CMK (cell line): ENCODE data around the gene VLDLR.
"Not testable (repeated sequence)": the region's sequence is repeated elsewhere in the genome, so short reads cannot be mapped to it uniquely, and the experiment has no call there.

Source experiments
- DNase-seq: peaks from one replicate; pipeline ENCODE4 v3.0.0-alpha.2; 2010; ENCODE audit warnings: low read depth

VLDLR gene

DNA sequence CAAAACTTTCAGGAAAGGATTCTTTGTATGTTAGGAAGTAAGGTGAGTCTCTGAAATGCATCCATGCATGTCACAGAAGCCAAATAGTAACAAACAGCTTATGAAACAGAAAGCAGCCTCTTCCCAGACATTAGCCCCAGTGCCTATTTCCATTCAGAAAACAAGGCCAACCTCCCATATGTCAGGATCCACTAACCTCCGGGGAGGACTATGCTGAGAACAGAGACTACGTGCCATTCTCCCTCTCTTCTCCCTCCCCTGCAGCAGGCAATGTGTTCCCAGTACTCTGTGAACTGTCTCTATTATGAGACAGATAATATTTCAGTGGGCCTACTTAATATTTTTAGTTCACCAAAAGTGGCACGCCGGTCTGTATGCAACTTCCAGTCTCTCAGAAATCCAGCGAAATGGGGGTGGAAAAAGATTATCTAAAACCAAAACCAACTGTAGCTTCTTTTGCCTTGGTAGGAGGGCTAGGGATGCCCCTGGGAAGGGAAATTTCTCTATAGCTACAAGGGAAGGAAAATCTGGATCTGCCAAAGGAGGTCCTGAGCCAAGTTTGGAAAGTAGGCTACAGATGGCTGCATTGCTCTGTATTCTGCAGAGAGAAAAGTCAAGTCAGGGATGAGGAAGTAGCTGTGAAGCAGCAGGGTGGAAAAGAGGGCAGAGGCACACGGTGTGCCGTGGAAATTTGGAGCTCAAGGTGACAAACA, 42.0 kb downstream of the VLDLR start:
- DNase-seq = no peak

DNA sequence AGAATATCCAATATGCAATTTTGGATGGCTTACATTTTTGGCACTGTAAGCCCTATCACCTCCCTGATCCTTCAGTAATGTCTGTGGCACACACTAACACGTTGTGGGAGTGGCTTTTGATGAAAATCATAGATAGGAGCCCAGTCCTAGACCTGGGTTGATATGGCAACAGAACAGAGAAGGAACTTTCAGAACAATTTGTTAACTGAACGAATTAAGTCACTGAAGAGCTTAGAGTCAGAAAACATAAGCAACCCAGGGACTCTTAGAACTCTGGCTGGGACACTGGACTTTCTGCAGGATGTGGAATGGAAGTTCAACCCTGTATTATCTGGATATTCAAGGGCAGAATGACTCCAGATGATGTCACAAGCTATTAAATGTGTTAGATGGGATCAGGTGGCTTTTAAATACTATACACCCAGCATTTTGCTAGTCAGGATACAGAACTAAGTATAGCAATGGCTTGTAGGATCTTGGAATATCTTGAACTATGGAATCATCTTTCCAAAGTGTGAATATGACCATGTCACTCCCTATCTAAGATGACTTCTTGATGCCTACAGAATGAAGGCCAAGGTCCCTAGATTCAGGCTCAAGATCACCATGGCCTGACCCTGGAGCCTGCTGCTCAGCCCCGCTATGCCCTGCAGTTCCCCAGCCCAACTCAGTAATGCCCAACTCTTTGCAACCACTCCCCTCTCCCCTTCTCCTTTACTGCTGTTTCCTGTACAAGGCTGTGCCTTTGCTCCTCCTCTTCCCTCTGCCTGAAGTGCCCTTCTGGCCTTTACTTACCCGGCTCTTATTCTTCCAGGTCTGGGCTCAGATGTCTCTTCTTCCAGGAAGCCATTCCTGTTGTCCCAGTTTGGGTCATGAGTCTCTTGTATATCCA, 42.8 kb downstream of the VLDLR start:
- DNase-seq = no peak

GRCh38 chr9:2666569-2666968, 45.0 kb downstream of the VLDLR start:
- no peak for DNase-seq

DNA sequence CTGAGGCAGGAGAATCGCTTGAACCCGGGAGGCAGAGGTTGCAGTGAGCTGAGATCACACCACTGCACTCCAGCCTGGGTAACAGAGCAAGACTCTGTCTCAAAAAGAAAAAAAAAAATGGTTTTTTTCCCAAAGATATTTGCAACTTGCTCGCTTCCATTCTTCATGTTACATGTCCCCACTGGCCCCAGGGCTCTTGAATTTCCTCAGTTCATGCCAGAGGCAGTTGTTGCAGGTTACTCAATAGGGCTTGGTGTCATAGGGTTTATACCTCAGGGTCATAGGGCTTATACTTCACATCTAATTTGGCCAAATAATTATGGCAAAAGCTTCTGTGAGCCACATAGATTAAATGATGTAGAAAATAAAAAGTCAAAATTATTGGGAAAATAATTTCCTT, 51.6 kb downstream of the VLDLR start:
- no peak for DNase-seq

GRCh38 chr9:2674141-2674824, 52.7 kb downstream of the VLDLR start:
- no peak for DNase-seq

DNA sequence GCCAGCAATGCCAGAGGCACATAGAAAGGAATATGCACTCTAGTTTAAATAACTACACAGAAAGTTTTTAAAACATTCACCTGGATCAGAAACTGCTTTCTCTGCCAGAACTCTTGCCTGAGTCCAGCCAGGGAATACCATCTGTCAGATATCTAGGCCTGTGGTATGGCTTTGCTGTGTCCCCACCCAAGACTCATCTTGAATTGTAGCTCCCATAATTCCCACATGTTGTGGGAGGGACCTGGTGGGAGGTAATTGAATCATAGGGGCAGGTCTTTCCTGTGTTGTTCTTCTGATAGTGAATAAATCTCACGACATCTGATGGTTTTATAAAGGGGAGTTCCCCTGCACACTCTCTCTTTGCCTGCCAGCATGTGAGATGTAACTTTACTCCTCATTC, 54.2 kb downstream of the VLDLR start:
- no peak for DNase-seq

DNA sequence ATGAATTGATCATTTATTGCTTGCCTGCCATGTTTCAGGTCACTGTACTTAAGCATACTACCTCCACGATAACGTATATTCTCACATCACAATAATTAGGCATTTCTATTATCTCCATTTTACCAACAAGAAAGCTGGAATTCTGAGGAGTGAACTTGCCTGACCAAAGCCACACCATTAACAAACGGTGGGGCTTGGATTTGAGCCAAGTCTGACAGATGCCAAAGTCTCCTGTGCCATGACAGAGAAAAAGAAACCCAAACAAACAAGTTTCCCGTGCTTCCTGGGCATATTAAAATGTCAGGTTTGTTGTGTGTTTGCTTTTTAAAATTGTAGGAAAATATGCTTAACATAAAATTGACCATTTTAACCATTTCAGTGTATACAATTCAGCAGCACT, 54.9 kb downstream of the VLDLR start:
- DNase-seq = no peak

DNA sequence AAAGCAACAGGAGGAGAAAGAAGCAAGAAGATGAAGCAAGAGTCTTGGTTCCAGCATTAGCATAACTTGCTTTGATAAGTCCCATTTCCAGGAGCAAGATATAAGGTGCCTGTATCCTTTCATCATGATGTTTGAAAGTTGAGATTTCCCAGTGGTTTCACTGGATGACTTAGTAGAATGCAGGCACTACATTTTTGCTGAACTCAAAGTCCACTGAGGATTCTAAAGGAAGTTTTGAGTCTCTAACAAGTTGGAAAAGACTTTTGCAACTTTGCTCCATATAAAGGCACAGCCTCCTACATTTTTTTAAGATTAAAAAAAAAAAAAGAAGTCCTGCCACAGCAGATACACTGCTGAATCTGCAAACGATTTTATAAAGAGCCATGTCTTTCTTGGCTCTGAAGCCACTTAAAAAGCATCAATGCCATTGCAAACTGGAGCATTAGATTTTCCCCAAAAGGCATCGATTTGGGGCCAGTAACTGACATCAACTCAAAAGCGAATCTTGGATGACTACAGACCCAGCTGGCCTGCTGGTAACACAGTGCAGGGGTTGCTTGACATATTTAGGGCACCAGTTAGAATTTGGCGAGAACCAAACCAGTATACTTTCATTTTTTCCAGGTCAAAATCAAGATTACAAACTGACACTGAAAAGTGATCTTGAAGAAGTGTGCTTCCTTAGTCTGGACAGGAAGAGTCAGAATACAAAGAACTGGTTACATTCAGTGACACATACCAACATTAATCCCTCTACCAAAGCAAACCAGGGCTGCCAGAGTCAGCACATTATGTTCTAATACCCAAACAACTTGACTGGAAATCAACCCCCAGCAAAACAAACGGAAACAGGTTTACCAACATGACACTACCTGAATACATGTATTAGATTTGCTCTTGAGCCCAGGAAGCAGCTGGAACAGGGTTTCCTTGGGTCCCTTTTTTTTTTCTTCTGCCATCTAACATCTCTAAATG, 56.6 kb downstream of the VLDLR start:
- DNase-seq = no peak

- no peak for DNase-seq
Observed at GRCh38 chr9:2679011-2679410, 57.4 kb downstream of the VLDLR start.

- no peak for DNase-seq
Observed at GRCh38 chr9:2681981-2682380, 60.4 kb downstream of the VLDLR start.

DNA sequence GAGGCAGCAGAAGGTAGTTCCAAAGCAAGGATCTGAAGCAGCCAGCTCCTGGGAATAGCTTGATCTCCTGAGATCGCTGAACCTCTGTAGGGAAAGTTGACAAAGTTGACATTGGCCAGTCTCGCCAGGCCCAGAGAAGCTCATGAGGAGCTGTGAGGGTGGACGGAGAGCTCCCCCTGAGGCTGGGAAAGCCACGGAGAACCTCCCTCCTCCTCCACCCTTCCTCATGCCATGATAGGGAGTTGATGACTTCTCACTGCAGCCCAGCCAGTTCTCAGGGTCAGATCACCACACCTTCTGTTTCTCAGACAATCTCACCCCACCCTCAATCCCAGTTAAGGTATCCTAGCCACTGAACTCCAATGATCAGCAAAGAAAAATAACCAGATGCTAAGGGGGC, 65.3 kb downstream of the VLDLR start:
- DNase-seq = no peak

DNA sequence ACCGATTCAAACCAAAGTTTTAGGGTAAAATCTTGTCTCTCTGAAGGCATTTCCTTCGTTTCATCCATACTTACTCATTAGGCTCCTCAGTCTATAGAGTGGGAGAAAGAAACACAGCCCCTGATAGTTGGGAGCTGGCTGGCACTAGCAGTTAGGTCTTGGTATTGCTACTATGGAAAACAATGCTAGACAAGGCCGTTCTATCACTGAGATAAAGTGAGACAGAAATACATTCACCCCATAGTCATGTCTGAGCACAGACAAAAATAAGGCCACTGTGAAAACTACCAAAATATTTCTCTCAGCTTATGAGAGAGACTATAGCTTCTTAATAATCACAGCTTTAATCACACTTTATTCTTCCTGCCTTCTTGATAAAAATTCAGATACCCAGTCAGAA, 67.0 kb downstream of the VLDLR start:
- DNase-seq = no peak

DNA sequence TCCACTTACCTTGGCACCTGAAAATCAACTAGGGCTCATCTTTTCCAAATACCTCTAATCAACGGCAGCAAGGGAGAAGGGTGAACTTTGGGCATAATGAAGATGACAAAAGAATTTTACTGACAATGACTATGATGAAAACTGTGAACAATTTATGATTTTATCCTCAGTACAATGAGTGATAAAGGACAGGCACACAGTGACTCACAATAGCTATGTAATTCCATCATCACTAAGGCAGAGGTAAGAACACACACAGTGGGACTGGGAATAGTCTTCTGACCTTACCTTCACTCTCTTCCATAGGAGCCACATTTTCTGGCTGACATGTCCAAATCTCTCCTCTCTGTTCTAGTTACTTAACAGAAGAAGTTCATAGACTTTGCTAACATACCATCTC, 69.6 kb downstream of the VLDLR start:
- no peak for DNase-seq

- DNase-seq = no peak
Observed at GRCh38 chr9:2691626-2692025, 70.0 kb downstream of the VLDLR start.

DNA sequence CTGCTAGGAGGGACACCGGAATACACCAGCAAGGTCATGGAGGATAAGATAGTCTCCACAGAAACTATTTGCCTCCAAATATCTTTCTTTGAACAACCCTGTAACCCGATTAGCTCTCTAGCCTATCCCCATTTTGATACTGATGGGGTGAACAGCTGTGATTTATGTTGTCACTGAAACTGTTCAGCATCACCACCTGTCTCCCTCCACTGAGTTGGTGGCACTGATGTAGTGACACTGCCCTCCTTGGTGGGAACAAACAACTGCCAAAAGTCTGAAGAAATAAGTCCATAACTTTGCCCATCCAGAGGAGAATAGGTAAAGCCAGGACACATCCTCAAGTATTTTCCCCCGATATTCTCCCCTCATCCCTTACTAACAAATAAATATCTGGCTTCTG, 71.5 kb downstream of the VLDLR start:
- DNase-seq = no peak

- DNase-seq = no peak
Observed at GRCh38 chr9:2697492-2697891, 75.9 kb downstream of the VLDLR start.

DNA sequence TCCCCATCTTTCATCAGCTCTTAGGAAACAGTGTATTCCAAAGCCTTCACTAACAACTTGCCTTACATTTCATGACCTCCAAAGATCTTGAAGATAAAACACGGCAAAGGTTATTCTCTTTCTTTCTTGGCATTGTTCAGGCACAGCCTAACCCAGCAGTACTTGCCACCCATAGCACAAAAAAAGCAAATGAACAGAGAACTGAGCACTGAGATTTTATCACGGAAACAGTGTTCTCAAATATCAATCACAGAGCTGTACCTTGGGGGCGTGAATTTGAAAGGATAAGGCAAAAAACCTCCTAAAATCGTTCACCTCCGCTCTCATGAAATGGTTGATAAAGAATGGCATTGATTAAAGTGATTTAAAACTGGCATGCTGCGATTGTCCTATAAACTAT, 78.8 kb downstream of the VLDLR start:
- DNase-seq = no peak

GRCh38 chr9:2700909-2701550, 79.4 kb downstream of the VLDLR start:
- no peak for DNase-seq

GRCh38 chr9:2704504-2704903, 82.9 kb downstream of the VLDLR start:
- DNase-seq = no peak

DNA sequence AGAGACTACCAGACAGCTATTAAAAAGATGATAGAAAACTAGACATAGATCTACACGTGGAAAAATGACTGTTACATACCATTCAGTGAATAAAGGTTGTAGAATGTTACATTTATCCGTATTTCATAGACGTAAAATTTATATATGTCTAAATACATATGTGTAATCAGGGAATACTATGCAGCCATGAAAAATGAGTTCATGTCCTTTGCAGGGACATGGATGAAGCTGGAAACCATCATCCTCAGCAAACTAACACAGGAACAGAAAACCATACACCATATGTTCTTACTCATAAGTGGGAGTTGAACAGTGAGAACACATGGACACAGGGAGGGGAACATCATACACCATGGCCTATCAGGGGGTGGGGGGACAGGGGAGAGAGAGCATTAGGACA, 85.7 kb downstream of the VLDLR start:
- not testable (repeated sequence) for DNase-seq
